CD4-positive, alpha-beta T cell treated with Interleukin-1 beta for 1 hour (primary cell): ENCODE data around the gene PRPSAP1.
"Not testable (repeated sequence)": the region's sequence is repeated elsewhere in the genome, so short reads cannot be mapped to it uniquely, and the experiment has no call there.

ENCODE experiments used
- DNase-seq, 2 donors: peaks; one replicate each; pipeline ENCODE4 v3.0.0-alpha.2; 2020 to 2022

Gene PRPSAP1

GRCh38 chr17:76357597-76358158 is 4.0 kb upstream of the PRPSAP1 start:
- no peak for DNase-seq

GRCh38 chr17:76356803-76357456 is 3.2 kb upstream of the PRPSAP1 start:
- DNase-seq: no peak

GRCh38 chr17:76354747-76355310 is 1.1 kb upstream of the PRPSAP1 start:
- no peak for DNase-seq

DNA sequence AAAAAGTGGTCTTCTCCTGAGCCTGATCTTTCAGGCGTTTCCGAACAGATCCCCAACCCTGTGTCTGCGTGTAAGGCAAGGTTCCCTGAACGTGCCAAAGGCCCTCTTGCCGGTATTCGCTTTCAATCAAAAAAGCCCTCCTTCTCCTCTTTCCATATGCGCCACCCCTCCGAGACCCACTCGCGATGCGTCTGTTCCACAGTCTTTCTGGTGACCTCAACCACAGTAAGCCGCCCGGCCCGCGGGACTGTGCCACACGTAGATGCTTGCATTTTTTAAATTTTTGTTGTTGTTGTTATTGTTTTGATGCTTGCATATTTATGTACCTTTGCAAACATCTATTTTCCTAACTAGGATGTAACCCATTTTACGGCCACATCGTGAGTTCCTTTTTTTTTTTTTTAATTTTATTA is 607 bp upstream of the PRPSAP1 start:
- no peak for DNase-seq

GRCh38 chr17:76353004-76353598 is 615 bp downstream of the PRPSAP1 start:
- no peak for DNase-seq

DNA sequence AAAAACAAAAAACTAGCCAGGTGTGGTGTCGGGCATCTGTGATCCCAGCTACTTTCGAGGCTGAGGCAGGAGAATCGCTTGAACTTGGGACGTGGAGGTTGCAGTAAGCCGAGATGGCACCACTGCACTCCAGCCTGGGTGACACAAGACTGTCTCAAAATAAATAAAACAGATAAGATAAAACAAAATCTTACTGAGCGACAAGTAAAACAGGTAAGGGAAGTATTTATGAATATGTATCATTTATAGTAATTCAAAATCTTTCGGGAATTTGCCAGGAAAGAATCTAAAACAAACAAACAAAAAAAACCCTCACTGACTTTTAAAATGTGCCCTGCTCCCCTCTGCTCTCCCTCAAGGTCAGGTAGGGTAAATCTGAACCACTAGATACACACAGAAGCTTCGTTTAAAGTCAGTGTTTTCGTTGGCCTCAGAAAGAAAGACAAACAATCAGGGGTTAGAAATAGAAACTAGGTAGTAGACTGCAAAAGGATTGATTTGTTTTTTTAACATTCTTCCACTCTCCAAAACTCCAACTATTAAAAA is 2.1 kb downstream of the PRPSAP1 start:
- no peak for DNase-seq

- no peak for DNase-seq
Measured at GRCh38 chr17:76350463-76350862, 3.3 kb downstream of the PRPSAP1 start.

- not testable (repeated sequence) for DNase-seq
Measured at GRCh38 chr17:76346936-76347335, 6.8 kb downstream of the PRPSAP1 start.

- no peak for DNase-seq
Measured at GRCh38 chr17:76345377-76345974, 8.2 kb downstream of the PRPSAP1 start.

DNA sequence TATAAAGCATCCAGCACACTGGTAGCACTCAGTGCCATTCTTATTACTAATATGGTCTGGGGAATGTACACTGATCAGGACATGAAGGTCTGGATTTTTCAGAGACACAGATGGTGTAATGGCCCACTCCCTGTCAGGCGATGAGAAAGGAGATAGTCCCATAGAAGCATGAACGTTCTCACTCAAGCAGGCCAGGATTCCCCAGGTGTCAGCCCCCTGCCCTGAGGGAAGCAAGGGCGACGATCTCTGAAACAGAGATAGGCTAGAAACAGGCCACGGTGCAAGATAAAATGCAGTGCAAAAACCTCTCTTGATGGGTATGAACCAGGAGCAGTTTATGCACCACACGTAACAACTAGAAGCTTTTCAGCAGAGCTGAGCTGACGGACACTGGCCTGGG is 10.6 kb downstream of the PRPSAP1 start:
- DNase-seq: no peak

DNA sequence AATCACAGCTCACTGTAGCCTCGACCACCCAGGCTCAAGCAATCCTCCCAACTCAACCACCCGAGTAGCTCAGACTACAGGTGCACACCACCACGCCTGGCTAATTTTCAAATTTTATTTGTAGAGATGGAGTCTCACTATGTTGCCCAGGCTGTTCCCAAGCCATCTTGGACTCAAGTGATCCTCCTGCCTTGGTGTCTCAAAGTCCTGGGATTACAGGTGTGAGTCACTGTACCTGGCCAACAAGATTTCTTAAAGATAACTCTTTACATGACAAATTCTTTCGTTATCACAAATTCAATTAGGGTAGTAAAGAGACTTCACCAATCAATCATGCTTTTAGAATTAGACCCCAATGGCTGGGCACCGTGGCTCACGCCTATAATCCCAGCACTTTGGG is 12.4 kb downstream of the PRPSAP1 start:
- no peak for DNase-seq

DNA sequence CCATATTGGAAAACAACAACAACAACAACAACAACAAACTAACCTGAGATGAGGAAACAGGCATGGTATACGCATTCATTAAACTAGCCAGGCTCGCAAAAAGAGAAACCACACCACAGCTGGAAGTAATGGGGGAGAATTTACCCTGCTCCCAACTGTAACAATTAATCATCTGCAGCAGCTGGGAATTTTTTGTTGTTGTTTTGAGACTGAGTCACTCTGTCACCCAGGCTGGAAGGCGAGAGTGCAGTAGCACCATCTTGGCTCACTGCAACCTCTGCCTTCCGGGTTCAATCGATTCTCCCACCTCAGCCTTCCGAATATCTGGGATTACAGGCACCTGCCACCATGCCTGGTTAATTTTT is 16.3 kb downstream of the PRPSAP1 start:
- DNase-seq: no peak

- DNase-seq: no peak
Measured at GRCh38 chr17:76336756-76337412, 16.8 kb downstream of the PRPSAP1 start.

DNA sequence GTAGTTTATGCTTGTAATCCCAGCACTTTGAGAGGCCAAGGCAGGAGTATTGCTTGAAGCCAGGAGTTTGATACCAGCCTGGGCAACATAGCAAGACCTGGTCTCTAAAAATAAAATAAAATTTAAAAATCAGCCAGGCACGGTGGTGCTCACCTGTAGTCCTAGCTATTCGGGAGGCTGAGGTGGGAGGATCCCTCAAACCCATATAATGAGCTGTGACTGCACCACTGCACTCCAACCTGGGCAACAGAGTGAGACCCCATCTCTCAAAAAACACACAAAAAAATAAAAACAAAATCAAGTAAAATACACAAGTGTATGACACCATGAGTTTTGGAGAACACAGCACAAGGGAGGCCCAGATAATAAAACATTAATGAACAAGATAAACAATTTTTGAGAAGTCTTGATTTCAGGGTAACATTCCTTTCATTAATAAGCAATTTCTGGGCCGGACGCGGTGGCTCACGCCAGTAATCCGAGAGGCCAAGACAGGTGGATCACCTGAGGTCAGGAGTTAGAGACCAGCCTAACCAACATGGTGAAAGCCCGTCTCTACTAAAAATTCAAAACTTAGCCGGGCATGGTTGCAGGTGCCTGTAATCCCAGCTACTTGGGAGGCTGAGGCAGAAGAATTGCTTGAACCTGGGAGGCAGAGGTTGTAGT is 17.9 kb downstream of the PRPSAP1 start:
- no peak for DNase-seq

DNA sequence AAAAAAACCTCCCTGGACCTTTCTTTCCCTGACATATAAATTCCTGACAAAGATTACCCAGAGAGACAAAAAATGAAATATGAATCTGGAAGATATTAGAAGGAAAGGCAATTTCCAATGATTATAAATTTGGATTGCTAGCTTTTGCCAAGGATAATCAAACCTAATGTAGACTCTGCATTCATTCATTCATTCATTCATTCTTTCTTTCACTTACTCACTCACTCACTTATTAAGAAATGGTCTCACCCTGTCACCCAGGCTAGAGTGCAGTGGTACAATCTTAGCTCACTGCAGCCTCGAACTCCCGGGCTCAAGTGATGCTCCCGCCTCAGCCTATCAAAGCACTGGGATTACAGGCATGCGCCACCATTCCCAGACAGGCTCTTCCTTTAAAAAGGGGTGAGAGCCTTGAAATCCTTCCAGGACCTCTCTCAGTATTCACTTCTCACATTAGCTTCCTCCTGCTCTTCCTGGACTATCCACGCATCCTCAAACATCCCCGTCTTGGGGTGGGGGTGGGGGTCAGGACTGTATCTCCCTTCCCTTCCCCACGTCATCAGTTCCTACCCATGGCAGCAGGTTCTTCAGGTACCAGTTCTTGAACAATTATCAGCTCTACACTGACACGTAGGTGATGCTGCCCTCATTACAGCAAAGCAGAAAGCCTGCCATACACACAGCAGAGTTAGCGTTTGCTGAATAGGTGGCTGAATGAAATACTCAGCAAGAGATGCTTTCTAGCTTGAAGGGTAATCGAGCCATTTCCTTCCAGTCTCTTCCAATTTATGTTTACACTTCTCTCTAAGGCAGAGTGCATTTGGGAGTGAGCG is 19.8 kb downstream of the PRPSAP1 start:
- DNase-seq: no peak

DNA sequence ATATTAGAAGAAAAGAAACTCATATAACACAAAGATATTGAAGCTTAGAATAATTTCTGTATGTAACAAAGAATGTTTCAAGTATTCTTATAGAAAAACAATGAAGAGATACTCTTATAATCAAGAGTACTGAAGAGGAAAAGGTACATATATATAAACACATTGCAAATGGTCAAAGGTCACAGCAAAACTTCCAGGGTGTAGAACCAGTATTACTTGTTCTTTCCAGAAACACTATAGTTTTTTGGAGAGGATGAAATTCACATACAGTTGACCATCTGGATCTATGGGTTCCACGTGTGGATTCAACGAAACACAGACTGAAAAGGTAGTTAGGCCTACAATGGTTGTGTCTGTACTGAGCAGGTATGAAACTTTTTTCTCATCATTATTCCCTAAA is 22.6 kb downstream of the PRPSAP1 start:
- no peak for DNase-seq

DNA sequence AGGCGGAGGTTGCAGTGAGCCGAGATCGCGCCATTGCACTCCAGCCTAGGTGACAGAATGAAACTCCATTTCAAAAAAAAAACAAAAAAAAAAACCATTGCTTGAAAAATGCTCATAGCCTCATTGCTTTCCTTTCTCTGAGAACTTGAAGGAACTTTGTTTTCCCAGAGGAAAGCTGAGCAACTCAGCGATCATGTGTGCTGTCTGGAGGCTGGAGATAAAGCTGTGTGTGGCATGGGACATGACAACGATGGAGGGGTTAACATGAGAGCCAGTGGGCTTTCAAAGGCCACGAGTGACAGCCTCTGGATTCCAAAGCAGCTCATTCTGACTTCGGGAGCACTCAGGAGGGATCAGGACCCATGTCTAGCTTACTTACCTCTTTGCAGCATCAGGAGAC is 24.1 kb downstream of the PRPSAP1 start:
- no peak for DNase-seq

GRCh38 chr17:76327696-76328095 is 26.0 kb downstream of the PRPSAP1 start:
- peak in 1 of 2 donors; percentile 47 for DNase-seq

- DNase-seq: no peak
Measured at GRCh38 chr17:76326306-76326705, 27.4 kb downstream of the PRPSAP1 start.

- DNase-seq: no peak
Measured at GRCh38 chr17:76318586-76318985, 35.1 kb downstream of the PRPSAP1 start.

- DNase-seq: no peak
Measured at GRCh38 chr17:76317535-76317934, 36.2 kb downstream of the PRPSAP1 start.
